Esophagus squamous epithelium (tissue), 4 donors: Measurements from ENCODE around the gene GRK5.

Experiments
- CTCF ChIP-seq, 6 experiments: fragments of 450-650 bp in 4 of 6; fragments of 200-600 bp in 2 of 6; sonication (generic) in 2 of 6; IDR thresholded peaks; one replicate each; pipeline ENCODE4 v1.5.1; 2016 to 2019; ENCODE audit warnings: antibody characterized with exemption in 6 of 6, mild to moderate bottlenecking in 4 of 6, moderate library complexity in 4 of 6
- POLR2A ChIP-seq, 4 donors: fragments of 450-650 bp; IDR thresholded peaks; one replicate each; pipeline ENCODE4 v1.6.1; 2017; ENCODE audit warnings: antibody characterized with exemption in 4 of 4, mild to moderate bottlenecking in 4 of 4, moderate library complexity in 3 of 4

GRCh38 chr10:119325131-119325530, 117.8 kb downstream of the GRK5 start:
- TF ChIP-seq CTCF (IDR thresholded peaks at IDR 0.05) (no peak), POLR2A (IDR thresholded peaks at IDR 0.05) (no peak)
